Right hindlimb (tissue), 1 donor: ENCODE data around the gene AGPAT3.

Source experiments
- DNase-seq: peaks from one replicate; pipeline ENCODE4 v3.0.0-alpha.2; 2018

The AGPAT3 gene

GRCh38 chr21:43940329-43941050 lies 75.5 kb downstream of the AGPAT3 start:
- DNase-seq = no peak

GRCh38 chr21:43942201-43942600 lies 77.2 kb downstream of the AGPAT3 start:
- no peak for DNase-seq

GRCh38 chr21:43942621-43943020 lies 77.6 kb downstream of the AGPAT3 start:
- no peak for DNase-seq

- no peak for DNase-seq
Observed at GRCh38 chr21:43943512-43944077, 78.6 kb downstream of the AGPAT3 start.

GRCh38 chr21:43944078-43944633 lies 79.1 kb downstream of the AGPAT3 start:
- DNase-seq = no peak

GRCh38 chr21:43944757-43945156 lies 79.7 kb downstream of the AGPAT3 start:
- DNase-seq = no peak

- DNase-seq = no peak
Observed at GRCh38 chr21:43948740-43949498, 83.9 kb downstream of the AGPAT3 start.

- DNase-seq = no peak
Observed at GRCh38 chr21:43949499-43950208, 84.6 kb downstream of the AGPAT3 start.

- DNase-seq = no peak
Observed at GRCh38 chr21:43950481-43950880, 85.5 kb downstream of the AGPAT3 start.

- DNase-seq = no peak
Observed at GRCh38 chr21:43950936-43951335, 85.9 kb downstream of the AGPAT3 start.

GRCh38 chr21:43951911-43952703 lies 87.1 kb downstream of the AGPAT3 start:
- no peak for DNase-seq

GRCh38 chr21:43953021-43953420 lies 88.0 kb downstream of the AGPAT3 start:
- DNase-seq = no peak

- no peak for DNase-seq
Observed at GRCh38 chr21:43954042-43954441, 89.0 kb downstream of the AGPAT3 start.

- DNase-seq = no peak
Observed at GRCh38 chr21:43954896-43955295, 89.9 kb downstream of the AGPAT3 start.

GRCh38 chr21:43956019-43956669 lies 91.1 kb downstream of the AGPAT3 start:
- no peak for DNase-seq

- no peak for DNase-seq
Observed at GRCh38 chr21:43956670-43957035, 91.6 kb downstream of the AGPAT3 start.

- DNase-seq = no peak
Observed at GRCh38 chr21:43957128-43957571, 92.1 kb downstream of the AGPAT3 start.

- no peak for DNase-seq
Observed at GRCh38 chr21:43957611-43958362, 92.8 kb downstream of the AGPAT3 start.

- no peak for DNase-seq
Observed at GRCh38 chr21:43958364-43959158, 93.5 kb downstream of the AGPAT3 start.
